Measurements from ENCODE around the gene CCDC127.

Gene CCDC127

GRCh38 chr5:187617-188451, 30.1 kb downstream of the CCDC127 start:
- no peak for DNase-seq

GRCh38 chr5:187042-187431, 30.9 kb downstream of the CCDC127 start:
- no peak for DNase-seq

- no peak for DNase-seq
Measured at GRCh38 chr5:186091-187041, 31.6 kb downstream of the CCDC127 start.

GRCh38 chr5:185095-186070, 32.6 kb downstream of the CCDC127 start:
- no peak for DNase-seq

- no peak for DNase-seq
Measured at GRCh38 chr5:184471-184870, 33.5 kb downstream of the CCDC127 start.

GRCh38 chr5:182126-182525, 35.8 kb downstream of the CCDC127 start:
- no peak for DNase-seq

GRCh38 chr5:181566-181965, 36.4 kb downstream of the CCDC127 start:
- no peak for DNase-seq

- no peak for DNase-seq
Measured at GRCh38 chr5:181160-181559, 36.8 kb downstream of the CCDC127 start.

- no peak for DNase-seq
Measured at GRCh38 chr5:180286-180918, 37.6 kb downstream of the CCDC127 start.

GRCh38 chr5:179401-179800, 38.6 kb downstream of the CCDC127 start:
- DNase-seq, result no peak

GRCh38 chr5:178110-178509, 39.8 kb downstream of the CCDC127 start:
- DNase-seq, result no peak

GRCh38 chr5:176296-176823, 41.6 kb downstream of the CCDC127 start:
- no peak for DNase-seq

GRCh38 chr5:174876-175465, 43.0 kb downstream of the CCDC127 start:
- peak; percentile 8 for DNase-seq

- DNase-seq, result peak; percentile 14
Measured at GRCh38 chr5:174291-174600, 43.7 kb downstream of the CCDC127 start.

- DNase-seq, result peak; percentile 3
Measured at GRCh38 chr5:173392-174290, 44.3 kb downstream of the CCDC127 start.

- peak; percentile 5 for DNase-seq
Measured at GRCh38 chr5:172841-173251, 45.1 kb downstream of the CCDC127 start.

GRCh38 chr5:172421-172820, 45.5 kb downstream of the CCDC127 start:
- DNase-seq, result no peak

GRCh38 chr5:171801-172331, 46.1 kb downstream of the CCDC127 start:
- no peak for DNase-seq

GRCh38 chr5:170971-171800, 46.8 kb downstream of the CCDC127 start:
- DNase-seq, result peak; percentile 11
